Activated naive CD4-positive, alpha-beta T cell treated with anti-CD3 and anti-CD28 coated beads, Interleukin-2, amount 10 ng/mL, durations not matched to agents 7 days and 5 days (primary cell): Measurements from ENCODE around the gene ATP8B3.

Experiments used
- CTCF ChIA-PET: fragments of 350-600 bp; sonication (Branson Sonifier 250); formaldehyde crosslinking; loops from one replicate; lab custom pipeline; 2021; ENCODE audit warnings: antibody characterized with exemption; lab: Charles Lee
- DNase-seq: peaks from one replicate; pipeline ENCODE4 v3.0.0-alpha.2; 2020
- H3K27ac Mint-ChIP-seq: one replicate; pipeline ENCODE4 v1.8.0; 2021; ENCODE audit warnings: mild to moderate bottlenecking, moderate library complexity, mixed read lengths
- H3K27me3 Mint-ChIP-seq: one replicate; pipeline ENCODE4 v1.8.0; 2021; ENCODE audit warnings: mild to moderate bottlenecking, mixed read lengths
- H3K36me3 Mint-ChIP-seq: one replicate; pipeline ENCODE4 v1.8.0; 2021; ENCODE audit warnings: mixed read lengths
- H3K4me1 Mint-ChIP-seq: one replicate; pipeline ENCODE4 v1.8.0; 2021; ENCODE audit warnings: mixed read lengths
- H3K4me3 Mint-ChIP-seq: one replicate; pipeline ENCODE4 v1.8.0; 2021; ENCODE audit warnings: mild to moderate bottlenecking, moderate library complexity, mixed read lengths
- H3K9me3 Mint-ChIP-seq: one replicate; pipeline ENCODE4 v1.8.0; 2021; ENCODE audit warnings: mixed read lengths

ATP8B3 gene

GRCh38 chr19:1747285-1748114 is 64.6 kb downstream of the ATP8B3 start:
- Mint-ChIP-seq H3K4me3 (peak overlapping the region; percentile 43), H3K27me3 (peaks cover 96% of the 10 kb centered on the region), H3K9me3 (no peaks in the 10 kb centered on the region), H3K27ac (no peak overlapping the region), H3K4me1 (peaks cover 20% of the 10 kb centered on the region), H3K36me3 (no peaks in the 10 kb centered on the region)
- CTCF ChIA-PET = no interaction called here
- DNase-seq = peak; percentile 45

GRCh38 chr19:1746401-1747284 is 65.4 kb downstream of the ATP8B3 start:
- no peak for DNase-seq
- Mint-ChIP-seq H3K4me1 (peaks cover 20% of the 10 kb centered on the region), H3K4me3 (no peak overlapping the region), H3K36me3 (no peaks in the 10 kb centered on the region), H3K9me3 (no peaks in the 10 kb centered on the region), H3K27me3 (peaks cover 93% of the 10 kb centered on the region), H3K27ac (no peak overlapping the region)
- CTCF ChIA-PET = no interaction called here

DNA sequence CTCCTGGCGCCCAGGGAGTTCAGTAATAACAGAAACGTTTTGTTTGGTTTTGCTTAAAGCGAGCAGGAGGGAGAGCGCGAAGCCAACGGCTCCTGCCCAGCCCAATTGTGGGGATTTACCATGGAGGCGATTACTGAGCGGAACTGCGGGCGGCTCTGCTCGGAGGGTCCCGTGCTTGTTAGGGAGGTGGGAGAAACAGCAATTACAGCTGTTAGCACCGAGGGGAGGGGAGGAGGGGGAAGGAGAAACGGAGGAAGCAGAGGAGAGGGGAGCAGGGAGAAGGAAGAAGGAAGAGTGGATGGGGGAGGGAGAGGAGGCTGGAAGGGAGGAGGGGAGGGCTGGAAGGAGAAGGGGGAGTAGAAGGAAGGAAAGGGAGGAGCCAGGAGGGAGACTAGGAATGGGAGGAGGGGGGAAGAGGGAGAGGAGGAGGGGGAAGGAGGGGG is 66.5 kb downstream of the ATP8B3 start:
- Mint-ChIP-seq H3K27ac (no peak overlapping the region), H3K4me1 (peaks cover 18% of the 10 kb centered on the region), H3K27me3 (peaks cover 90% of the 10 kb centered on the region), H3K4me3 (no peak overlapping the region), H3K9me3 (no peaks in the 10 kb centered on the region), H3K36me3 (no peaks in the 10 kb centered on the region)
- no peak for DNase-seq
- CTCF ChIA-PET = no interaction called here

DNA sequence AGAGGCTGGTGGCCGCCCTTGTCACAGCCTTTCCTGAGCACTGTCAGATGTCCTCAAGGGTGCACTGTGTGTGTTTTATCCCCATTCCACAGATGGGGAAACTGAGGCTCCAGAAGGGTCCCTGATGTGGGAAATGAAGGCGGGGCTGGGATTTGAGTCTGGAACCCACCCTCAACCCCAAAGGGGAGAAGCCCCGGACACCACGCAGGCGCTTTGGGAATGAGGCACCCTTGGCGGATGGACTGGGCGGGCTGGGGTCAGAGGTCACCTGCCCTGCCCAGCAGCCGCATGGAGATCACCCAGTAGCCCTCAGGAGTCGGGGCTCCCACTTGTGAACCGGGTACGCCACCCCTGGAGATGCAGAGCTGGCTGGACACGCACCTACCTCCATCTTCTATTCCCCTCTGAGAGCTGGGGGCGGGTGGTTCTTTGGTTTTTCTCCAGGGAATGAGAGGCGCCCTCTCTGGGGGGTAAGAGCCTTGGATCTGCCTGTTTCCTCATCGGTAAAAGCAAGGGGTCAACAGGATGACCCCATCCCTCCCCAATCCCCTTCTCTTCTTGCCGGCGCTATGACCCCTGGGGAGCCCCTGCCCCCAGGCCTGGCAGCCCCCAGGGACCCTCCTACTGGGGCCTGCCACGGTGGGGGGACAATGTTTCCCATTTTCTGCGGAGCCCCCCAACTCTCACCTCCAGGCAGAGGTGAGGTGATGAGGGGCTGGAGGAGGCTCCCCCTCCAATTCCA is 67.1 kb downstream of the ATP8B3 start:
- no peak overlapping the region for H3K27ac Mint-ChIP-seq
- DNase-seq = no peak
- CTCF ChIA-PET = no interaction called here
- no peak overlapping the region for H3K4me3 Mint-ChIP-seq
- H3K36me3 Mint-ChIP-seq = no peaks in the 10 kb centered on the region
- no peaks in the 10 kb centered on the region for H3K9me3 Mint-ChIP-seq
- H3K27me3 Mint-ChIP-seq = peaks cover 90% of the 10 kb centered on the region
- peaks cover 15% of the 10 kb centered on the region for H3K4me1 Mint-ChIP-seq

DNA sequence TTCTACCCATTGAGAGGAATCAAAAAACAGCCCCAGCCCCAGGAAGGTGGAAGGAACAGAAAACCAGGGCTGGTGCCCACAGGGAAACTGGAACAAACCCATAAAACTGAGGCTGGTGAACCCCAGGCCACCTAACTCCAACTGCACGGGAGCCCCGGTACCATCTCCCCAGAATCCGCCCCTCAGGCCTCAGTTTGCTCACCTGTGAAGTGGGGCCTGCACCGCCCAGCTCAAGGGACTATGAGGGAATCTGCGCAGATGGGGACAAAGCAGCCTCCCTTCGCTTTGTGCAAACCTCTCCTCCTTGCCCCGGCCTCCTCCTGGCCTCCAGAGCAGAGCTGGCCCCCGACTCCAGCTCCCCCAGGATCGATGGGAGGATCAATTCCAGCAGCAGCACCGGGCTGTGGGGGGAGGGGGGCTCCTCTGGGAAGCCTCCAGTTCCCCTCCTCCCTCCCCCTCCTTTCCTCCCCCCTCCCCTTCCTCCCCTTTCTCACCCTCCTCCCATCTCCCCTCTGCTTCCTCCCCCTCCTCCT is 67.9 kb downstream of the ATP8B3 start:
- H3K4me3 Mint-ChIP-seq = no peak overlapping the region
- H3K4me1 Mint-ChIP-seq = peaks cover 13% of the 10 kb centered on the region
- H3K9me3 Mint-ChIP-seq = no peaks in the 10 kb centered on the region
- CTCF ChIA-PET = interaction anchor here (0.6 kb wide), 1 partner anchor 72 kb away, joined by 3 read pairs; no protein-coding TSS in a partner anchor
- H3K27ac Mint-ChIP-seq = no peak overlapping the region
- H3K36me3 Mint-ChIP-seq = no peaks in the 10 kb centered on the region
- H3K27me3 Mint-ChIP-seq = peaks cover 83% of the 10 kb centered on the region
- no peak for DNase-seq

DNA sequence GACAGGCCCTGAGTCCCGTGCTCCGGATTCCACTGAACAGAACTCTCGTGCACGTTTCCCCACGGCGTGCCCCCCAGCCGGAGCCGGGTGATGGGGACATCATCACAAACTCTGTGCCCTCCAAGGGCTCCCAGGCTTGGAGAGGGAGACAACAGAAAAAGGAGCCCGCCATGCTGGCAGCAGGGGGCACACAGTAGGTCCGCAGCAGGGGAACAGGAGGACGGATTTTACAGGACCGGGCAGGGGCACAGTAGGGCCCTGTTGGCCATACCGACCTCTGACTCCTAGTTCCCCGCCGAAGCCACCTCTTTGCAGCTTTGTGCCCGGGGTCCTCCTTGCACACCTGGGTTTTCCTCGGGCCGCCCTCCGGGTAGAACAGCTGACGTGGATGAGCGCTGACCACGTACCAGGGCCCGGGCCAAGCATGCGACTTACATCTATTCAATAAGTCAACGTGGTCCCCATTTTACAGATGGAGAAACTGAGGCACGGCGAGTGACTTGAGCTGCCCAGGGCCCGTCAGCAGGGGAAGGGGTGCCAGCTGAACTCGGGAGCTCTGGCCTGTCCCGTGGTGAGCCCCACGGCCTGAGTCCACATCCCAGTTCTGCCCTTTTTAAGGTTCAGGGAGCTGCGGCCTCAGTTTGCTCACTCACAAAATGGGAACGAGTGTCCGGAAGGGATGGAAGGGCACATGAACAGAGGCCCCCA is 68.9 kb downstream of the ATP8B3 start:
- Mint-ChIP-seq H3K9me3 (no peaks in the 10 kb centered on the region), H3K36me3 (no peaks in the 10 kb centered on the region), H3K4me1 (peaks cover 12% of the 10 kb centered on the region), H3K27ac (no peak overlapping the region), H3K27me3 (peaks cover 80% of the 10 kb centered on the region), H3K4me3 (no peak overlapping the region)
- CTCF ChIA-PET = no interaction called here
- DNase-seq = no peak

GRCh38 chr19:1739960-1740629 is 72.0 kb downstream of the ATP8B3 start:
- H3K27me3 Mint-ChIP-seq = peaks cover 80% of the 10 kb centered on the region
- no peaks in the 10 kb centered on the region for H3K36me3 Mint-ChIP-seq
- no peak overlapping the region for H3K27ac Mint-ChIP-seq
- H3K4me3 Mint-ChIP-seq = no peak overlapping the region
- CTCF ChIA-PET = no interaction called here
- H3K9me3 Mint-ChIP-seq = no peaks in the 10 kb centered on the region
- no peaks in the 10 kb centered on the region for H3K4me1 Mint-ChIP-seq
- DNase-seq = no peak

DNA sequence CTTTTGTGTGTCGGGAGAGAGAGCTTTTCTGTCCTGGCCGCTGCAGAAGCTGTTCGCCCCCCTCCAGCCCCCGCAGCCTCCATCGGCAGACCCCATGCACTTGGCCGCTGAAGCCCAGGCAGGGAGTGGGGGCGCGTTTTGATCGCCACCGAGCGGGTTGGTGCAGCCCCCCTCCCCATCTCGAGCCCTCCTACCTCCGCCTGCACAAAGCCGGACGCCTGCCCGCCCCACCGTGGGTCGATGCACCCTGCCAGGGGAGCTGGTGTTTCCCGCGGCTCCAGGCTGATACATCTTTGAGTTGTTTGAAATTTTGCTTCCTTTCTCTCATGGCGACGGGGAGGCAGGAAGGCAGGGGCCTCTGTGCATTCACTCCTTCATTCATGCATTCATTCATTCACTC is 75.1 kb downstream of the ATP8B3 start:
- CTCF ChIA-PET = no interaction called here

GRCh38 chr19:1736280-1736679 is 75.8 kb downstream of the ATP8B3 start:
- H3K36me3 Mint-ChIP-seq = no peaks in the 10 kb centered on the region
- H3K27ac Mint-ChIP-seq = no peak overlapping the region
- no peak for DNase-seq
- CTCF ChIA-PET = no interaction called here
- H3K27me3 Mint-ChIP-seq = peaks cover 77% of the 10 kb centered on the region
- no peaks in the 10 kb centered on the region for H3K9me3 Mint-ChIP-seq
- H3K4me3 Mint-ChIP-seq = no peak overlapping the region
- no peaks in the 10 kb centered on the region for H3K4me1 Mint-ChIP-seq

More for the DNA sequence above, 75.1 kb downstream of the ATP8B3 start:
- Mint-ChIP-seq H3K36me3 (no peaks in the 10 kb centered on the region), H3K9me3 (no peaks in the 10 kb centered on the region), H3K4me3 (no peak overlapping the region), H3K4me1 (no peaks in the 10 kb centered on the region), H3K27me3 (peaks cover 82% of the 10 kb centered on the region), H3K27ac (no peak overlapping the region)
- no peak for DNase-seq

GRCh38 chr19:1734321-1734966 is 77.6 kb downstream of the ATP8B3 start:
- Mint-ChIP-seq H3K36me3 (no peaks in the 10 kb centered on the region), H3K9me3 (no peaks in the 10 kb centered on the region), H3K27ac (no peak overlapping the region), H3K27me3 (peaks cover 73% of the 10 kb centered on the region), H3K4me1 (no peaks in the 10 kb centered on the region), H3K4me3 (no peak overlapping the region)
- CTCF ChIA-PET = interaction anchor here (1.3 kb wide), 1 partner anchor 32 kb away, joined by 3 read pairs; no protein-coding TSS in a partner anchor
- no peak for DNase-seq
